SK-N-SH treated with all-trans-retinoic acid at 6 μM for 48 hours (cell line): ENCODE data around the gene MAST4.
A peak's percentile ranks its signal among the peaks of the same experiment; 100 is the strongest.

ENCODE experiments used
- ATAC-seq: fragments of 200-7000 bp; cut with Tn5 transposase; 3 replicates; pipeline ENCODE4 v1.9.1; 2020; ENCODE audit warnings: mild to moderate bottlenecking, moderate library complexity
- ARNTL ChIP-seq: fragments of 450-650 bp; formaldehyde crosslinking; IDR thresholded peaks from 2 replicates; pipeline ENCODE4 v1.5.0; 2020; ENCODE audit warnings: low read depth, mild to moderate bottlenecking, moderate library complexity, borderline replicate concordance
- BACH2 ChIP-seq: fragments of 250-450 bp; sonication (Bioruptor Pico); IDR thresholded peaks from 2 replicates; pipeline ENCODE4 v1.9.0; 2021; ENCODE audit warnings: mild to moderate bottlenecking, borderline replicate concordance
- CREB5 ChIP-seq: fragments of 250-450 bp; sonication (Bioruptor Pico); IDR thresholded peaks from 2 replicates; pipeline ENCODE4 v1.5.1; 2020; ENCODE audit warnings: low read depth, mild to moderate bottlenecking, moderate library complexity
- CSDC2 ChIP-seq: fragments of 250-450 bp; sonication (Bioruptor Pico); IDR thresholded peaks from 2 replicates; pipeline ENCODE4 v1.5.0; 2020; ENCODE audit warnings: mild to moderate bottlenecking, moderate library complexity
- CSRNP3 ChIP-seq: fragments of 250-450 bp; sonication (Bioruptor Pico); IDR thresholded peaks from 2 replicates; pipeline ENCODE4 v1.5.1; 2021; ENCODE audit warnings: mild to moderate bottlenecking, moderate library complexity
- ESRRG ChIP-seq: fragments of 250-450 bp; sonication (Bioruptor Pico); IDR thresholded peaks from 2 replicates; pipeline ENCODE4 v1.6.1; 2021; ENCODE audit warnings: mild to moderate bottlenecking
- GLIS3 ChIP-seq: fragments of 250-450 bp; sonication (Bioruptor Pico); IDR thresholded peaks from 2 replicates; pipeline ENCODE4 v1.5.0; 2020; ENCODE audit warnings: mild to moderate bottlenecking, moderate library complexity
- ISL1 ChIP-seq: fragments of 250-450 bp; sonication (Bioruptor Pico); IDR thresholded peaks from 2 replicates; pipeline ENCODE4 v2.1.2; 2022; ENCODE audit warnings: mild to moderate bottlenecking, moderate library complexity
- OSR1 ChIP-seq: fragments of 250-450 bp; sonication (Bioruptor Pico); IDR thresholded peaks from 2 replicates; pipeline ENCODE4 v1.8.0; 2022; ENCODE audit warnings: moderate library complexity, mild to moderate bottlenecking, inconsistent platforms
- PPARA ChIP-seq: fragments of 250-450 bp; sonication (Bioruptor Pico); IDR thresholded peaks from 2 replicates; pipeline ENCODE4 v1.5.0; 2020; ENCODE audit warnings: mild to moderate bottlenecking, borderline replicate concordance
- RARB ChIP-seq: fragments of 250-450 bp; sonication (Bioruptor Pico); IDR thresholded peaks from 2 replicates; pipeline ENCODE4 v1.8.0; 2021; ENCODE audit warnings: mild to moderate bottlenecking, moderate library complexity
- SNAI2 ChIP-seq: fragments of 250-450 bp; sonication (Bioruptor Pico); IDR thresholded peaks from 2 replicates; pipeline ENCODE4 v1.5.0; 2020; ENCODE audit warnings: mild to moderate bottlenecking, moderate library complexity
- TCF4 ChIP-seq: fragments of 250-450 bp; sonication (Bioruptor Pico); IDR thresholded peaks from 2 replicates; pipeline ENCODE4 v1.8.0; 2021; ENCODE audit warnings: mild to moderate bottlenecking, moderate library complexity, borderline replicate concordance
- TOX ChIP-seq: fragments of 250-450 bp; sonication (Bioruptor Pico); IDR thresholded peaks from 2 replicates; pipeline ENCODE4 v1.8.0; 2021; ENCODE audit warnings: mild to moderate bottlenecking, moderate library complexity, borderline replicate concordance
- ZFP3 ChIP-seq: fragments of 250-450 bp; sonication (Bioruptor Pico); IDR thresholded peaks from 2 replicates; pipeline ENCODE4 v1.5.0; 2020; ENCODE audit warnings: mild to moderate bottlenecking, moderate library complexity
- ZFP30 ChIP-seq: fragments of 450-650 bp; formaldehyde crosslinking; IDR thresholded peaks from 2 replicates; pipeline ENCODE4 v1.5.0; 2022; ENCODE audit warnings: mild to moderate bottlenecking, moderate library complexity
- ZNF565 ChIP-seq: fragments of 450-650 bp; formaldehyde crosslinking; conservative IDR thresholded peaks from 2 replicates; pipeline ENCODE4 v1.5.0; 2020; ENCODE audit warnings: low read depth, mild to moderate bottlenecking, moderate library complexity
- ZNF70 ChIP-seq: fragments of 450-650 bp; formaldehyde crosslinking; IDR thresholded peaks from 2 replicates; pipeline ENCODE4 v1.5.0; 2020; ENCODE audit warnings: mild to moderate bottlenecking, moderate library complexity
- ZNF8 ChIP-seq: fragments of 450-650 bp; formaldehyde crosslinking; IDR thresholded peaks from 2 replicates; pipeline ENCODE4 v1.5.0; 2020; ENCODE audit warnings: mild to moderate bottlenecking, moderate library complexity
- TF ChIP-seq, protein P1 (sequence below): fragments of 250-450 bp; sonication (Bioruptor Pico); IDR thresholded peaks from 2 replicates; pipeline ENCODE4 v1.8.0; 2021; ENCODE audit warnings: low read depth, mild to moderate bottlenecking, moderate library complexity, borderline replicate concordance
- TF ChIP-seq, protein P2 (sequence below): fragments of 250-450 bp; sonication (Bioruptor Pico); IDR thresholded peaks from 2 replicates; pipeline ENCODE4 v1.8.0; 2020; ENCODE audit warnings: mild to moderate bottlenecking, moderate library complexity, borderline replicate concordance

The MAST4 gene

DNA sequence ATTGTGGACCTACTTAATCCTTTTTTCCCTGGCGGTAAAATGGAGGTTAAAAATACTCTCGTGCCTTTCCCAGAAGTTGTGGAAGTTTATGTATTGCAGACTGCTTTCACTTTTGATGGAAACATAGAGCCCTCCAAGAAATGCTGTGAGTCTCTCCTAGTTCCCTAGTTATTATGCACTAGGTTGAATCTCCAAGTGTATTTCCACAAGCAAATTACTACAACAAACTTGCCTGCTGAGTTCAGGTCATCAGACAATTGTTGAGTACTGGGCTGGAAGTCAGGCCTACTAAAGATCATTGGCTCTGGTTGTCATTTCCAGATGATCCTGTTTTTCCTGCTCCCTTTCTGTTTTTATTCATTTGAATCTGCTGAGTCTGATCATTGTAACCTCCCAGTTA lies 496.3 kb downstream of the MAST4 start:
- no peak for ATAC-seq
- TF ChIP-seq GLIS3 (CRISPR knock-in tag): no peak
- TF ChIP-seq ZNF70 (CRISPR knock-in tag): no peak
- no peak for TF ChIP-seq ESRRG (CRISPR knock-in tag)
- no peak for TF ChIP-seq TOX (CRISPR knock-in tag)
- no peak for TF ChIP-seq TCF4 (CRISPR knock-in tag)
- TF ChIP-seq CSRNP3: no peak
- TF ChIP-seq RARB (CRISPR knock-in tag): no peak
- TF ChIP-seq CREB5: no peak
- TF ChIP-seq ZFP3: no peak
- no peak for TF ChIP-seq BACH2 (CRISPR knock-in tag)
- TF ChIP-seq OSR1 (CRISPR knock-in tag): no peak
- no peak for TF ChIP-seq ZFP30

- ATAC-seq: no peak
- TF ChIP-seq ZNF565 (CRISPR knock-in tag) (no peak), ARNTL (CRISPR knock-in tag) (no peak), PPARA (CRISPR knock-in tag) (no peak), TOX (CRISPR knock-in tag) (no peak), GLIS3 (CRISPR knock-in tag) (no peak), ISL1 (CRISPR knock-in tag) (no peak), ZNF70 (CRISPR knock-in tag) (no peak), ZNF8 (CRISPR knock-in tag) (no peak), SNAI2 (CRISPR knock-in tag) (no peak), TCF4 (CRISPR knock-in tag) (no peak)
- TF ChIP-seq, protein P1, sequence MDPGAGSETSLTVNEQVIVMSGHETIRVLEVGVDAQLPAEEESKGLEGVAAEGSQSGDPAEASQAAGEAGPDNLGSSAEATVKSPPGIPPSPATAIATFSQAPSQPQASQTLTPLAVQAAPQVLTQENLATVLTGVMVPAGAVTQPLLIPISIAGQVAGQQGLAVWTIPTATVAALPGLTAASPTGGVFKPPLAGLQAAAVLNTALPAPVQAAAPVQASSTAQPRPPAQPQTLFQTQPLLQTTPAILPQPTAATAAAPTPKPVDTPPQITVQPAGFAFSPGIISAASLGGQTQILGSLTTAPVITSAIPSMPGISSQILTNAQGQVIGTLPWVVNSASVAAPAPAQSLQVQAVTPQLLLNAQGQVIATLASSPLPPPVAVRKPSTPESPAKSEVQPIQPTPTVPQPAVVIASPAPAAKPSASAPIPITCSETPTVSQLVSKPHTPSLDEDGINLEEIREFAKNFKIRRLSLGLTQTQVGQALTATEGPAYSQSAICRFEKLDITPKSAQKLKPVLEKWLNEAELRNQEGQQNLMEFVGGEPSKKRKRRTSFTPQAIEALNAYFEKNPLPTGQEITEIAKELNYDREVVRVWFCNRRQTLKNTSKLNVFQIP (CRISPR knock-in tag): no peak
- TF ChIP-seq, protein P2, sequence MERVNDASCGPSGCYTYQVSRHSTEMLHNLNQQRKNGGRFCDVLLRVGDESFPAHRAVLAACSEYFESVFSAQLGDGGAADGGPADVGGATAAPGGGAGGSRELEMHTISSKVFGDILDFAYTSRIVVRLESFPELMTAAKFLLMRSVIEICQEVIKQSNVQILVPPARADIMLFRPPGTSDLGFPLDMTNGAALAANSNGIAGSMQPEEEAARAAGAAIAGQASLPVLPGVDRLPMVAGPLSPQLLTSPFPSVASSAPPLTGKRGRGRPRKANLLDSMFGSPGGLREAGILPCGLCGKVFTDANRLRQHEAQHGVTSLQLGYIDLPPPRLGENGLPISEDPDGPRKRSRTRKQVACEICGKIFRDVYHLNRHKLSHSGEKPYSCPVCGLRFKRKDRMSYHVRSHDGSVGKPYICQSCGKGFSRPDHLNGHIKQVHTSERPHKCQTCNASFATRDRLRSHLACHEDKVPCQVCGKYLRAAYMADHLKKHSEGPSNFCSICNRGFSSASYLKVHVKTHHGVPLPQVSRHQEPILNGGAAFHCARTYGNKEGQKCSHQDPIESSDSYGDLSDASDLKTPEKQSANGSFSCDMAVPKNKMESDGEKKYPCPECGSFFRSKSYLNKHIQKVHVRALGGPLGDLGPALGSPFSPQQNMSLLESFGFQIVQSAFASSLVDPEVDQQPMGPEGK (CRISPR knock-in tag): no peak
Measured at GRCh38 chr5:67093279-67093678, 497.1 kb downstream of the MAST4 start.

- peak; percentile 58 for ATAC-seq
- TF ChIP-seq CREB5: no peak
- TF ChIP-seq, protein P1 (CRISPR knock-in tag): no peak
- TF ChIP-seq SNAI2 (CRISPR knock-in tag): no peak
- TF ChIP-seq GLIS3 (CRISPR knock-in tag): no peak
- no peak for TF ChIP-seq CSDC2
- TF ChIP-seq, protein P2 (CRISPR knock-in tag): no peak
- TF ChIP-seq TCF4 (CRISPR knock-in tag): no peak
- no peak for TF ChIP-seq ZFP3
- TF ChIP-seq BACH2 (CRISPR knock-in tag): no peak
- no peak for TF ChIP-seq ISL1 (CRISPR knock-in tag)
- TF ChIP-seq ZNF565 (CRISPR knock-in tag): no peak
- no peak for TF ChIP-seq CSRNP3
Measured at GRCh38 chr5:67094476-67095300, 498.5 kb downstream of the MAST4 start.
